Common myeloid progenitor, CD34-positive (primary cell): Measurements from ENCODE around the gene DENND10.

ENCODE experiments used
- CTCF ChIA-PET: fragments of 350-600 bp; sonication (Branson Sonifier 250); formaldehyde crosslinking; loops from one replicate; lab custom pipeline; 2021; ENCODE audit warnings: antibody characterized with exemption; lab: Charles Lee
- POLR2A ChIA-PET: fragments of 350-600 bp; sonication (Branson Sonifier 250); formaldehyde crosslinking; loops from one replicate; lab custom pipeline; 2021; ENCODE audit warnings: antibody characterized with exemption; lab: Charles Lee
- DNase-seq, 3 donors: peaks; one replicate each; pipeline versions ENCODE4 v3.0.0 to v3.0.0-alpha.2; 2013
- H3K27ac ChIP-seq, 2 experiments: 1 replicate in 1 of 2; 2 replicates in 1 of 2; pipeline ENCODE4 v1.7.0; 2013; ENCODE audit warnings: inconsistent platforms in 2 of 2, low read length in 2 of 2, mild to moderate bottlenecking in 2 of 2, low read depth in 1 of 2, moderate library complexity in 1 of 2; ENCODE audit not compliant: severe bottlenecking in 2 of 2, insufficient read depth in 1 of 2, poor library complexity in 1 of 2
- H3K27me3 ChIP-seq, 5 experiments: replicated peaks in 2 of 5; 1 replicate in 3 of 5; 2 replicates in 2 of 5; pipeline versions ENCODE4 v1.6.1 to v1.7.0; 2013; ENCODE audit warnings: low read length in 4 of 5, mild to moderate bottlenecking in 2 of 5, moderate library complexity in 2 of 5, inconsistent platforms in 1 of 5; ENCODE audit not compliant: insufficient read depth in 5 of 5, control insufficient read depth in 4 of 5
- H3K36me3 ChIP-seq, 4 experiments: 1 replicate in 2 of 4; 2 replicates in 2 of 4; pipeline versions ENCODE4 v1.6.1 to v1.7.0; 2013; ENCODE audit warnings: low read length in 3 of 4, control low read depth in 1 of 4, mild to moderate bottlenecking in 1 of 4; ENCODE audit not compliant: control insufficient read depth in 4 of 4, insufficient read depth in 4 of 4
- H3K4me1 ChIP-seq, 4 experiments: 1 replicate in 3 of 4; 2 replicates in 1 of 4; pipeline versions ENCODE4 v1.6.1 to v1.7.1; 2013; ENCODE audit warnings: low read length in 3 of 4, mild to moderate bottlenecking in 3 of 4, control low read depth in 1 of 4, inconsistent platforms in 1 of 4, moderate library complexity in 1 of 4; ENCODE audit not compliant: control insufficient read depth in 4 of 4, insufficient read depth in 4 of 4; ENCODE audit errors: control extremely low read depth in 1 of 4
- H3K4me3 ChIP-seq, 7 experiments: 1 replicate in 4 of 7; 2 replicates in 3 of 7; pipeline versions ENCODE4 v1.5.1 to v1.7.0; 2013; ENCODE audit warnings: mild to moderate bottlenecking in 7 of 7, low read length in 6 of 7, moderate library complexity in 6 of 7, inconsistent platforms in 2 of 7, low read depth in 2 of 7, control low read depth in 1 of 7; ENCODE audit not compliant: insufficient read depth in 4 of 7, control insufficient read depth in 1 of 7; ENCODE audit errors: extremely low read depth in 1 of 7
- H3K9me3 ChIP-seq, 5 experiments: 1 replicate in 4 of 5; 2 replicates in 1 of 5; pipeline versions ENCODE4 v1.6.1 to v1.7.1; 2013; ENCODE audit warnings: low read length in 4 of 5, mild to moderate bottlenecking in 2 of 5, inconsistent platforms in 1 of 5, low read depth in 1 of 5, moderate library complexity in 1 of 5; ENCODE audit not compliant: control insufficient read depth in 4 of 5, insufficient read depth in 2 of 5; ENCODE audit errors: control extremely low read depth in 1 of 5
- whole genome bisulfite sequencing: methylation state at CpG from one replicate; pipeline ENCODE4 v1.1.5; 2013; ENCODE audit not compliant: insufficient coverage; 5-methylcytosine and 5-hydroxymethylcytosine counted together

The DENND10 gene

DNA sequence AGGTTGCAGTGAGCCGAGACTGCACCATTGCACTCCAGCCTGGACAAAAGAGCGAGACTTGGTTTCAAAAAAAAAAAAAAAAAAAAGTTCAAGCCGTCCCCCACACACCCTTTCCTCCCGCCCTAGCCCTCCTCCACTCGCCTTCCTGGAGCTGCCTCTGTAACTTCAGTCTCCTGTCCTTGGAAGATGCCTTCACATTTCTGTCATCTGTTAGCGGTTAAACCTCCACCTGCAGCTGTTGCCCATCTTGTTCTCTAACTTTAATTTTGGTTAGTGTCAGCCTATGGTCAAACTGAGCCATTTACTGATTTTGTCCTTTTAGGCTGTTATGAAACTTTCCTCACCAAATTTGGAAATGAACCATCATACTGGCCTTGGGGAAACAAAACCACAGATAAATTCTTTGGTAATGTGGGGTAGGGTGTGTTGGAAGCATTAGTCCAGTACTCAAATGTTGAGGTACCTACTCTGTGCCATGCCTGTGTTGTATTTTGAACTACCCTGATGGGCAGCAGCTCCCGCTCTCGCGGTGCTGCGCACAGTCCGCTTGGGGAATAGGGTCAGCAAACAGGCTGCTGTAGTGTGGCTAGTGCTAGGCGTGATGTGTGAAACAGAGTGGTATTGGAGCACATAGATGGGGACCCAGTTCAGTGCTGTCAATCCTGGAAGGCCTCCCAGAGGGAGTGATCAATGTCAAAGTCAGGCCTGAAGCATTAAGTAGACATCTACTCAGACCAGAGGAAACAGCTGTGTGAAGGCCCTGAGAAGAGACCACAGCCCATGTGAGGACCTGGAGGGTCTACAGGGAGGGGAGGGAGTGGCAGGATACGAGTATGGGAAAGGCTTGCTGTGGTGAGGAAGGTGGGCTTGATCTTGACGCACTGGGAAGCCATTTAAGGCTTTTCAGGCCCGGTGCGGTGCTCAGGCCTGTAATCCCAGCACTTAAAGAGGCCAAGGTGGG is 34.7 kb downstream of the DENND10 start:
- Histone ChIP-seq H3K4me1 (peaks cover 11 to 40% (median 33%) of the 10 kb centered on the region in 4 experiments), H3K36me3 (peaks cover 2 to 35% (median 20%) of the 10 kb centered on the region in 4 experiments), H3K27ac (peak overlapping the region in 1 of 2 experiments; percentile 25), H3K27me3 (no peaks in the 10 kb centered on the region), H3K4me3 (no peak overlapping the region), H3K9me3 (no peaks in the 10 kb centered on the region)
- no peak for DNase-seq
- 94% methylated on average over 16 of the region's 16 CpGs for WGBS
- CTCF ChIA-PET, result interaction anchor here (0.8 to 2.7 kb wide), 14 partner anchors 10 to 307 kb away, joined by 3 to 27 read pairs (median 4); no protein-coding TSS in a partner anchor
- POLR2A ChIA-PET, result interaction anchor here (0.5 to 0.7 kb wide), 2 partner anchors 20 to 71 kb away, joined by 3 read pairs; no protein-coding TSS in a partner anchor

DNA sequence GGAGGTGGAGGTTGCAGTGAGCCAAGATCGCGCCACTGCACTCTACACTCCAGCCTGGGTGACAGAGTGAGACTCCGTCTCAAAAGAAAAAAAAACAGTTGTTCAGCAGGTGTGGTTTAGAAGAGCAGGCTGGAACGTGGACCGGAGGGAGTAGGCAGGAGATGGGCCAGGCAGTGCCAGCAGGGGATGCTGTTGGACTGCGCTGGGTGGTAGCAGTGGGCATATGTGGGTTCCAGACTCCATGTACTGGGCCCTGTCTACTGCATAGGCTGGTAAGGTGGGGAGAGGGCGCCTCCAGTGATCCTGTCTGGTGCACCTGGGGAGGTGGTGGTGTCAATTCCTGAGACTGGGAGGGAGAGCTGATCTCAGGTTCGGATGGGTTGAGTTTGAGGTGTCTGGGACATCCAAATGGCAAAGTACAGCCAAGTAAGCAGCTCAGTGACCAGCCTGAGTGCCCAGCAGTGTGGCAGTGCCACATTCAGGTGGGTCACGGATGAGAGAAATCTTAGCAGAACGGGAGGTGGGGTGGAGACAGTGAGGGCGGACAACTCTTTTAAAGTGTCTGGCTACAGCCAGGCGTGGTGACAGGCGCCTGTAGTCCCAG is 35.7 kb downstream of the DENND10 start:
- WGBS, result 90% methylated on average over 13 of the region's 13 CpGs
- Histone ChIP-seq H3K9me3 (no peaks in the 10 kb centered on the region), H3K36me3 (peaks cover 2 to 30% (median 19%) of the 10 kb centered on the region in 4 experiments), H3K4me3 (no peak overlapping the region), H3K4me1 (peaks cover 9 to 31% (median 28%) of the 10 kb centered on the region in 4 experiments), H3K27ac (no peak overlapping the region), H3K27me3 (no peaks in the 10 kb centered on the region)
- ChIA-PET CTCF (interaction anchor here (0.6 to 2.7 kb wide), 17 partner anchors 11 to 304 kb away, joined by 3 to 27 read pairs (median 4); no protein-coding TSS in a partner anchor), POLR2A (no interaction called here)
- peak; percentile 55 to 78 (median 70) for DNase-seq

DNA sequence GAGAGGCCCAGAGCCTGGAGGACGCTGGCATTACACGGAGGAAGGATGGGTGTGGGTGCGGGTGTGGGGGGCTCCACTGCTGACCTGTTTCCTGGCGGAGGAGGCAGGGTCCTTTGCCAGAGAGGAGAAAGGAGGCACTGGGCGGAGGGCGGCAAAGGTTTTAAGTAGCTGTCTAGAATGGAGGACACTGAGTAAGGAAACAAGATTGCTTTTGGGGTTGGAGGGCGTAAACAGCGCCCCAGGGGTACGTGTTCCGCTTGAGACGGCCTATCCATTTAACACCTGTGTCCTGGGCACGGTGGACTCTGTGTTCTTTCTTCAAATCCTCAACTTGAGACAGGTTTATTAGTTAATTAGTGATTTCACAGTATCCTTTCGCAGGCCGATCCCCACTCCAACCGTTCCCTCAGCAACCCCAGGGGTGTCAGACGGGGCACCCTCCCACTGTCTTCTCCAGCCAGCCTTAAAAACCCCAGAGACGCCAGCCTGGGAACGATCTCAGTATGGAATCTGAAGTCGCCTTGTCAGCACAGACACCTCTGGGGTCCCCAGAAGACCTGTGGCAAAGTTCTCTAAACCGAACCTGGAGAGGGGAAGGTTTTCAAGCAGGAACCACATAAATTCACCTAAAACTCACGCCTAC is 36.8 kb downstream of the DENND10 start:
- POLR2A ChIA-PET, result no interaction called here

DNA sequence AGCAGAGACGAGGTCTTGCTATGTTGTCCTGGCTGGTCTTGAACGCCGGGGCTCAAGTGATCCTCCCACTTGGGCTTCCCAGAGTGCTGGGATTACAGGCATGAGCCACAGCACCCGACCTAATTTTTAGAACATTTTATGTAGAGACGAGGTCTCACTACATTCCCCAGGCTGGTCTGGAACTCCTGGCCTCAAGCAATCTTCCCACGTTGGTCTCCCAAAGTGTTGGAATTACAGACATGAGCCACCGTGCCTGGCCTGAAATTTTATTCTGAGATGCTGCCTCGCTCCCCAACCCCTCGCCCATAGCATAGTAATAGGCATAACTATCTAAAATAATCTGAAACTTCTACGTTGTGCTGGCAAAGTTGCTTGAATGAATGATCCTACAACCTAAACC is 39.7 kb downstream of the DENND10 start:
- ChIA-PET CTCF (interaction anchor here (1.0 to 1.3 kb wide), 2 partner anchors 8 to 302 kb away, joined by 3 to 6 read pairs; no protein-coding TSS in a partner anchor), POLR2A (no interaction called here)
- no peak for DNase-seq
- Histone ChIP-seq H3K36me3 (peaks cover 7 to 57% (median 40%) of the 10 kb centered on the region in 4 experiments), H3K27me3 (no peaks in the 10 kb centered on the region), H3K4me3 (no peak overlapping the region), H3K4me1 (peaks cover 0 to 9% (median 5%) of the 10 kb centered on the region in 4 experiments), H3K27ac (no peak overlapping the region), H3K9me3 (no peaks in the 10 kb centered on the region)
- WGBS, result 93% methylated on average over 8 of the region's 10 CpGs

More for the DNA sequence above, 36.8 kb downstream of the DENND10 start:
- no peak overlapping the region for H3K27ac ChIP-seq
- no peak overlapping the region for H3K4me3 ChIP-seq
- WGBS, result 97% methylated on average over 18 of the region's 21 CpGs
- no peaks in the 10 kb centered on the region for H3K27me3 ChIP-seq
- CTCF ChIA-PET, result interaction anchor here (1.3 to 2.7 kb wide), 3 partner anchors 49 to 278 kb away, joined by 4 to 27 read pairs (median 16); no protein-coding TSS in a partner anchor
- peaks cover 3 to 22% (median 18%) of the 10 kb centered on the region in 4 experiments for H3K4me1 ChIP-seq
- H3K36me3 ChIP-seq, result peaks cover 2 to 30% (median 23%) of the 10 kb centered on the region in 4 experiments
- DNase-seq, result no peak
- H3K9me3 ChIP-seq, result no peaks in the 10 kb centered on the region

DNA sequence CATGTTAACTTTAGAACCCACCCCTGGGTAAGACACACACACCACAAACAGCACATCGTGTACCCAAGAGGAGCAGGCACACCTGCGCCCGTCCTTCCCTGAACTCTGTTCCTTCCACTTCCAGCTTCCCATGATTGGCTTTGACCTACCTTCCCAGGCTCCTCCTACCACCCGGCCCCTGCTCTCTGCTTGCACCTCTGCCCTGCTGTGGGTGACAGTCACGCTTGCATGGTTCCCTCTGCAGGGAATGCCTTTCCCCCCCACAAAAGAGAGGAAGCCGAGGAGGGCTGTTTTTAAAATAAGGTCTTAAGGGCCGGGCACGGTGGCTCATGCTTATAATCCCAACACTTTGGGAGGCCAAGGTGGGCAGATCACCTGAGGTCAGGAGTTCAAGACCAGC is 45.2 kb downstream of the DENND10 start:
- H3K9me3 ChIP-seq, result no peaks in the 10 kb centered on the region
- peaks cover 9 to 73% (median 53%) of the 10 kb centered on the region in 4 experiments for H3K36me3 ChIP-seq
- ChIA-PET CTCF (interaction anchor here (1.9 to 2.2 kb wide), 2 partner anchors 10 to 12 kb away, joined by 5 to 6 read pairs; no protein-coding TSS in a partner anchor), POLR2A (no interaction called here)
- H3K27ac ChIP-seq, result no peak overlapping the region
- H3K4me1 ChIP-seq, result no peaks in the 10 kb centered on the region
- DNase-seq, result no peak
- no peak overlapping the region for H3K4me3 ChIP-seq
- 100% methylated on average over 5 of the region's 8 CpGs for WGBS
- no peaks in the 10 kb centered on the region for H3K27me3 ChIP-seq

DNA sequence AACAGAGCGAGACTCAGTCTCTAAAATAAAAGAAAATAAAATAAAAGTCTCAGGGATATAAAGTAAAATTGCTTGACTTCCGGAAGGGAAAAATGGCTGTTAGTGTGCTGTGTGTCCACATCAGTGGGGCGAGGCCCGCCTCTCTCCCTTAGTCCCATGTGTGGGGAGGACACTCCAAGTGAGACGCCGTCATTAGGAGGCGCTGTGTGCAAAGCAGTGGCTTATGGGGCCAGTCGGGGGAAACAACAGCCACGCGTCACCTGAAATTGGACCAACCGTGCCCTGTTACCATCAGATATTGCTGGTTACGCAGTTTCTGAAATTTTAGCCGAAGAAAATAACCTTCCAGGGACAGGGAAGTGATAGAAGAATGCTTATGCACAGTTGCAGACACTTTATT is 45.8 kb downstream of the DENND10 start:
- no peak for DNase-seq
- POLR2A ChIA-PET, result no interaction called here
- WGBS, result 92% methylated on average over 12 of the region's 13 CpGs
- no peaks in the 10 kb centered on the region for H3K27me3 ChIP-seq
- CTCF ChIA-PET, result interaction anchor here (0.8 to 2.2 kb wide), 5 partner anchors 10 to 296 kb away, joined by 3 to 6 read pairs (median 3); partner anchors contain the start of gene GRK5
- H3K4me3 ChIP-seq, result no peak overlapping the region
- no peaks in the 10 kb centered on the region for H3K9me3 ChIP-seq
- peaks cover 9 to 79% (median 57%) of the 10 kb centered on the region in 4 experiments for H3K36me3 ChIP-seq
- no peak overlapping the region for H3K27ac ChIP-seq
- no peaks in the 10 kb centered on the region for H3K4me1 ChIP-seq
